ENCODE data around the gene TMEFF2.
"Not testable (repeated sequence)": the region's sequence is repeated elsewhere in the genome, so short reads cannot be mapped to it uniquely, and the experiment has no call there.

The TMEFF2 gene

GRCh38 chr2:191927319-191927867, 267.3 kb downstream of the TMEFF2 start:
- no peak for DNase-seq

GRCh38 chr2:191926671-191927070, 268.1 kb downstream of the TMEFF2 start:
- no peak for DNase-seq

GRCh38 chr2:191923652-191923997, 271.1 kb downstream of the TMEFF2 start:
- DNase-seq, result no peak

GRCh38 chr2:191922736-191923651, 271.7 kb downstream of the TMEFF2 start:
- no peak for DNase-seq

- not testable (repeated sequence) for DNase-seq
Observed at GRCh38 chr2:191921650-191922049, 273.1 kb downstream of the TMEFF2 start.

GRCh38 chr2:191920502-191920901, 274.2 kb downstream of the TMEFF2 start:
- DNase-seq, result no peak

GRCh38 chr2:191917967-191918651, 276.6 kb downstream of the TMEFF2 start:
- no peak for DNase-seq

GRCh38 chr2:191917430-191917881, 277.3 kb downstream of the TMEFF2 start:
- DNase-seq, result no peak

GRCh38 chr2:191916826-191917225, 277.9 kb downstream of the TMEFF2 start:
- no peak for DNase-seq

- DNase-seq, result no peak
Observed at GRCh38 chr2:191915750-191916149, 279.0 kb downstream of the TMEFF2 start.

GRCh38 chr2:191913796-191914195, 280.9 kb downstream of the TMEFF2 start:
- DNase-seq, result no peak

- no peak for DNase-seq
Observed at GRCh38 chr2:191912764-191913163, 282.0 kb downstream of the TMEFF2 start.

GRCh38 chr2:191910518-191910917, 284.2 kb downstream of the TMEFF2 start:
- no peak for DNase-seq

- DNase-seq, result no peak
Observed at GRCh38 chr2:191908874-191909273, 285.9 kb downstream of the TMEFF2 start.

- no peak for DNase-seq
Observed at GRCh38 chr2:191907545-191907944, 287.2 kb downstream of the TMEFF2 start.

GRCh38 chr2:191907091-191907490, 287.6 kb downstream of the TMEFF2 start:
- no peak for DNase-seq

GRCh38 chr2:191905336-191905735, 289.4 kb downstream of the TMEFF2 start:
- no peak for DNase-seq

- DNase-seq, result no peak
Observed at GRCh38 chr2:191901031-191901430, 293.7 kb downstream of the TMEFF2 start.

GRCh38 chr2:191899410-191899809, 295.3 kb downstream of the TMEFF2 start:
- DNase-seq, result no peak
